GM08714 (cell line): ENCODE results near the gene KHDRBS2.

Source experiments
- H3K4me3 ChIP-seq: fragments of 200-500 bp; sonication (Bioruptor generic); 2 replicates; pipeline ENCODE4 v1.5.1; 2014; ENCODE audit warnings: mild to moderate bottlenecking, low read length, inconsistent platforms
- ZNF274 ChIP-seq: IDR thresholded peaks from 2 replicates; pipeline ENCODE4 v1.6.1; 2012; ENCODE audit warnings: mild to moderate bottlenecking, low read depth, low read length

KHDRBS2 gene

DNA sequence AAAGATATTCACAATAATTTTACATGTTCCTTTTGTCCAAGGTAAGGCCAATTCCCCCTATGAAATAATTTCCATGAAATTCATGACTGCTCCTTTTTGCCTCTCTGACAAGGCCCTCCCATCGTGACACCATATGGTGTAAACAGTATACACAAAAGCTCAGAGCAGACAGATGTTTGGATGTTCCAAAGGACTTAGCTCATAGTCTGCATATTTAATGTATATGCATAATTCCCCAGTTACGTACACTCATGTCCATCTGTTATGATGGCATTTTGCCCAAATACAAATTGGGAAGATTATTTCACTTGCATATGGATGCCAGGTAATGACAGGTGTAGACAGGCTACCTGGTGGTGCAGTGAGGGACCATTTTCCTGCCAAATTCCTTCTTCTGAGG is 376.5 kb downstream of the KHDRBS2 start:
- H3K4me3 ChIP-seq: no peak overlapping the region
- TF ChIP-seq ZNF274: no peak

DNA sequence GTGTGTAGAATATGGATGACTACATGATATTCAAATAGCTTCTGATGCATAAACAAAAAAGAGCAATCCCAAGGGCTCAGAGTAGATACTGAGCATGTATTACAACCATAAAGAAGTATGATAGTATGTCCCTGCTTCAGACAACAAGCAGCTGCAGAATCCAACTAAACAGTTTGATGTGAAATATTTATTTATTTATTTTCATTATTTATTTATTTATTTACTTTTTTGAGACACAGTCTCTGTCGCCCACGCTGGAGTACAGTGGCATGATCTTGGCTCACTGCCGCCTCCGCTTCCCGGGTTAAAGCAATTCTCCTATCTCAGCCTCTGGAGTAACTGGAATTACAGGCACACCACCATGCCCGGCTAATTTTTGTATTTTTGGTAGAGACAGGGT is 384.3 kb downstream of the KHDRBS2 start:
- no peak overlapping the region for H3K4me3 ChIP-seq
- TF ChIP-seq ZNF274: no peak

DNA sequence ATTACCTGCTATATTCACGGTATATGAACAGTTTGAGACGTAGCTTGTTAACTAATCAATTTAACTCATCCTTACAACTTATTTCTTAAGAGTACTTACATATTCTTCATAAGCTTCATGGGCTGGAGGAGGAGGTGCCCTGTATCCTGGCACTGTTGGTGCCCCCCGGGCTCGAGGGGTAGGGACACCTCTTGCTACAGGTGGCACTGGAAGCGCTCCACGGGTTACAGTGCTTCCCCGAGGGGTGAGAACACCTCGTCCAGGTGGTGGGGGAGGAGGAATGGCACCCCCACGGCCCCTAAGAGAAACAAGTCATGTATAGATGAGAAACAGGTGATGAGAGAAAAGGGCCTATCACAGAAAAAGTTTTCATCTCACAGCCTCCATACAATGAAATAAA is 391.5 kb downstream of the KHDRBS2 start:
- TF ChIP-seq ZNF274: no peak
- no peak overlapping the region for H3K4me3 ChIP-seq

DNA sequence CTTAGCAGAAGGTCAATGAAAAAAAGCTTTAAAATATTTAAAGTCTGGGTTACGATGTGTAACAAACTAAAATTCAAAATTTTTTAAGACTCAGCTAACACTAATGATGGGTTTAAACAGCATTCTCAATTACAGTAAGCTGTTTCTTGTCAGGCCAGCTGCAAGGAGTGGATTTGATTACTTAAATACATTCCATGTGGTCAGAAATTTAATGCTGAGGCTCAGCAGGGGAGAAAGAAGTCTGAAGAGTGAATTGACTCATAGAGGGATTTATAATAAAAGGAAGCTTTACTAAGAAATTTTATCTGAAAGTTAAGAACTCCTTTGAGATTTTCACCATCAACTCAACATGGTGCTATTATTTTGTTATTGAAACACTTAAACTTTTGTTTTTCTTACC is 398.6 kb downstream of the KHDRBS2 start:
- no peak overlapping the region for H3K4me3 ChIP-seq
- TF ChIP-seq ZNF274: no peak

GRCh38 chr6:61886608-61887259 is 399.3 kb downstream of the KHDRBS2 start:
- no peak for TF ChIP-seq ZNF274
- H3K4me3 ChIP-seq: no peak overlapping the region

GRCh38 chr6:61869632-61870400 is 416.2 kb downstream of the KHDRBS2 start:
- no peak overlapping the region for H3K4me3 ChIP-seq
- no peak for TF ChIP-seq ZNF274

DNA sequence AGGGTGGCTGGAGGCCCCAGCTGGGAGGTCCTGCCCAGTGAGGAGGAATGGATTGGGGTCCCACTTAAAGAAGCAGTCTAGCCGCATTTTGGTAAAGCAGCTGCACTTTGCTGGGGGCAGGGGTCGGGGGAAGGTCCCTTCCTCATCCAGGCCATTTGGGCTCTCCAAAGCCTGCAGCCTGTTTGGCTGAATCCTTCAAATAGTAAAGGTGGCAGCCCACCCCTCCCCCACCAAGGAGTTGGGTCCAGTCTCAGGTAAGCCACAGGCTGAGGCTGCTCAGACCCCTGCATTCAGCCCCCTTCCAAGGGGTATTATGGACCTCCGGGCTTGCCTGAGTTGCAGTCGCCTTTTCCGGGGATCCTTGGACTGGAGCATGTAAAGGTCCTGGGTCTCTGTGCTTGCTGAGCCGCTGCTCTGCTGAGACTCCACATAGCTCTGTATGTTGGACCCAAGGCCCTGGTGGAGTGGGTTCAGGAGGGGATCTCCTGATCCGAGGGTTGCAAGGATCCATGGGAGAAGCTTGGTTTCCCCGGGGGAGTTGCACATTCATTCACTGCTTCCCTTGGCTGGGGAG is 417.4 kb downstream of the KHDRBS2 start:
- H3K4me3 ChIP-seq: no peak overlapping the region
- no peak for TF ChIP-seq ZNF274

- H3K4me3 ChIP-seq: no peak overlapping the region
- no peak for TF ChIP-seq ZNF274
Measured at GRCh38 chr6:61867635-61868034, 418.4 kb downstream of the KHDRBS2 start.

GRCh38 chr6:61857541-61857940 is 428.5 kb downstream of the KHDRBS2 start:
- H3K4me3 ChIP-seq: no peak overlapping the region
- no peak for TF ChIP-seq ZNF274

DNA sequence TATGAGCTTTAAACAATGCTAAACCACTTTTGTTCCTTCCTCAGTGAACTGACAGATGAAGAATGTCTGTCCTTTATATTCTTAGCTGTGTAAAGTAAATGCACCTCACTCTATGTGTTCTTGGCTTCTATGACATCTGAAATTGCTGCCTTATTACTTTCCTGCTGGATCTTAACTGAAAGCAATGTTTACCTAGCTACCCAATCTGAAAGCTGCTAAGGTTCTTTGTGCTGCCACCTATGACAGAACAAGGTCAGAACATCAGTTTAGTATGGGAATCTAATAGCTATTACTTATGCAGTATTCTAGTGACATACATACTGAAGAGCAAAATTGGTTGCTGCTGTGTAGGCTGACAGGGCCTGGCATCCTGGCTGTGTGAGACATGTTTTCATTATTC is 444.1 kb downstream of the KHDRBS2 start:
- no peak for TF ChIP-seq ZNF274
- H3K4me3 ChIP-seq: no peak overlapping the region

GRCh38 chr6:61835237-61835636 is 450.8 kb downstream of the KHDRBS2 start:
- no peak for TF ChIP-seq ZNF274
- no peak overlapping the region for H3K4me3 ChIP-seq

- TF ChIP-seq ZNF274: no peak
- no peak overlapping the region for H3K4me3 ChIP-seq
Measured at GRCh38 chr6:61833176-61833755, 452.8 kb downstream of the KHDRBS2 start.

GRCh38 chr6:61817716-61818115 is 468.3 kb downstream of the KHDRBS2 start:
- no peak for TF ChIP-seq ZNF274

DNA sequence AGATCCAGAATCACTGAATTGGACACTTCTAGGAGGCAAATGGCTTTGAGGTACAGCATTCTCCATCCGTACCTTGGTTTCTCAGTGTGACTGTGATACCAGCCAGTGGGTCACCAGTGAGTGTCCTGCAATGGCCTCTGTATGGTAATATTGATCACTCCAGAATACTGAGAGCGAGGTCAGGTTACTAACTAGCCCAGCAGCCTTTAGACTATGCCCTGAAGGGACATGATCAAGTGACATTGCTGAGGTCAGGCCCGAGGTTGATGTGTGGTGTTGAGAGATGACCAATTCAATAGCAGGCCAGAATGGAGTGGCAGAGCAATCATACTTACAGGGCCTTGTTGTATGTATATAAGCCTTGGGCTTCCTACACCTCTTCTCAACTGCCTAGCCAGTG is 476.0 kb downstream of the KHDRBS2 start:
- no peak overlapping the region for H3K4me3 ChIP-seq
- no peak for TF ChIP-seq ZNF274

More at GRCh38 chr6:61817716-61818115, 468.3 kb downstream of the KHDRBS2 start:
- H3K4me3 ChIP-seq: no peak overlapping the region
